ENCODE data around the gene KLHDC1.
"Not testable (repeated sequence)": the region's sequence is repeated elsewhere in the genome, so short reads cannot be mapped to it uniquely, and the experiment has no call there.

The KLHDC1 gene

GRCh38 chr14:49778421-49778820 is 85.5 kb downstream of the KLHDC1 start:
- Histone ChIP-seq H3K27ac (no peak overlapping the region), H3K4me3 (no peak overlapping the region)
- DNase-seq (ENCODE audit: low spot score) = no peak
- no peak for TF ChIP-seq CTCF (IDR thresholded peaks at IDR 0.05)

- DNase-seq (ENCODE audit: low spot score); H3K4me3 ChIP-seq; H3K27ac ChIP-seq: not testable (repeated sequence)
Observed at GRCh38 chr14:49781040-49781439, 88.1 kb downstream of the KLHDC1 start.

GRCh38 chr14:49783394-49784014 is 90.6 kb downstream of the KLHDC1 start:
- TF ChIP-seq CTCF (IDR thresholded peaks at IDR 0.05) = no peak
- no peak for DNase-seq (ENCODE audit: low spot score)
- Histone ChIP-seq H3K27ac (no peak overlapping the region), H3K4me3 (no peak overlapping the region)

GRCh38 chr14:49786315-49786714 is 93.4 kb downstream of the KLHDC1 start:
- no peak for TF ChIP-seq CTCF (IDR thresholded peaks at IDR 0.05)
- Histone ChIP-seq H3K27ac (no peak overlapping the region), H3K4me3 (no peak overlapping the region)
- no peak for DNase-seq (ENCODE audit: low spot score)

GRCh38 chr14:49792618-49793017 is 99.7 kb downstream of the KLHDC1 start:
- H3K27ac ChIP-seq = no peak overlapping the region
- H3K4me3 ChIP-seq = no peak overlapping the region
- no peak for TF ChIP-seq CTCF (IDR thresholded peaks at IDR 0.05)
- DNase-seq (ENCODE audit: low spot score) = no peak

- TF ChIP-seq CTCF (IDR thresholded peaks at IDR 0.05) = no peak
- Histone ChIP-seq H3K4me3 (no peak overlapping the region), H3K27ac (no peak overlapping the region)
- no peak for DNase-seq (ENCODE audit: low spot score)
Observed at GRCh38 chr14:49796025-49796424, 103.1 kb downstream of the KLHDC1 start.
